CMK (cell line): ENCODE results near the gene ZNF621.
A peak's percentile ranks its signal among the peaks of the same experiment; 100 is the strongest.
"Not testable (repeated sequence)": the region's sequence is repeated elsewhere in the genome, so short reads cannot be mapped to it uniquely, and the experiment has no call there.

Experiments
- DNase-seq: peaks from one replicate; pipeline ENCODE4 v3.0.0-alpha.2; 2010; ENCODE audit warnings: low read depth

The ZNF621 gene

DNA sequence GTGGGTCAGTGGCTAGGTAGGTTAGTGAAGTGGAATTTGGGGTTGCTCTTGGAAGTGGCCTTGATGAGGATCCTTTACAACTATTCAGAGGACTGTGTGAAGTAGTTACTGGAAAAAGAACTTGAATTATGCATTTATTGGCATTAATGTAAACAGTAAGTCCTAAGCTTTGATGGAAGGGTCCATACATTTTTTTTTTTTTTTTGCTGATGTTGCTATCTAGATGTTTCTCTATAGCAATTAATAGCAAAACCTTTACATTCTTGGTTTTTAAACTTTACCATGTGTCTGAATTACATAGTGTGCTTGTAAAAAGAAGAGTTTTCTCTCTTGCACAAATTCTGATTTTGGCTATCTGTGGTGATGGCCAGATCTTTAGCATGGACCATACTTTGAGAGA is 9.5 kb downstream of the ZNF621 start:
- no peak for DNase-seq

DNA sequence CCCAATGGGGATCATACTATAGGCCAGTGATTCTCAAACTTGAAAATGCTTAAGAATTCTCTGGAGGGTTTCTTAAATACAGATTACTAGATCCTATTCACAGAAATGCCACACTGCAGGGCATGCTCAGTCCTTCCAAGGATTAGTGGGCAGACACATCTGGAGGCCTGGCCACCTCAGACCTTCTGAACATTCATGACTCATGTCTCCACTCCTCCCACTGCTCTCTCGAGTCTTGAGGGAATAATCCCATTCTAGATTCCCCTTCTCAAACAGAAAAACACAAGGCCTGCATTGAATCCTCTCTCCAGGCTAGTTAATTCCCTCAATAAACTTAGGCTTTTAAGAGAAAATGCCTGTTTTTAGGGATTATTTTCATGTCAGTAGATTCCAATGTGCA is 22.1 kb downstream of the ZNF621 start:
- no peak for DNase-seq

DNA sequence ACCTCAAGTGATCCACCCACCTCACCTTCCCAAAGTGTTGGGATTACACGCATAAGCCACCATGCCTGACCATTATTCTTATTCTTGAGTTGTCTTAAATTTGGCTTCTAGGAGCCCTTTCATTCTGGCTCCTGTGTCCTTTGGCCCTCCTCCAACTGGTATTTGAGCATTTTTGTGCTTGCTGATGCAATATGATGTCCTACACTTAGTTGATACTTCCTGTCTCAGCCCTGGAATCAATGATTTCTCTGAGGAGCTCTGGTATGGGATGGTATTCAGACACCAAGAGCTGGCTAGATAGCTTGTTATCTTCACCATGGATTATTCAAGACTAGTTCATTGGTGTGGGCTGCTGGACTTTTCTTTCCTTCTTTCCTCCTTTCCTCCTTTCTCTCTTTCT is 25.4 kb downstream of the ZNF621 start:
- DNase-seq: no peak

- DNase-seq: no peak
These were observed 32.9 kb downstream of the ZNF621 start for GRCh38 chr3:40557575-40558161.

GRCh38 chr3:40562482-40562881 is 37.7 kb downstream of the ZNF621 start:
- not testable (repeated sequence) for DNase-seq

- not testable (repeated sequence) for DNase-seq
These were observed 40.9 kb downstream of the ZNF621 start for GRCh38 chr3:40565629-40566028.

- DNase-seq: no peak
These were observed 41.9 kb downstream of the ZNF621 start for GRCh38 chr3:40566694-40567093.

- no peak for DNase-seq
These were observed 47.8 kb downstream of the ZNF621 start for GRCh38 chr3:40572588-40572987.

DNA sequence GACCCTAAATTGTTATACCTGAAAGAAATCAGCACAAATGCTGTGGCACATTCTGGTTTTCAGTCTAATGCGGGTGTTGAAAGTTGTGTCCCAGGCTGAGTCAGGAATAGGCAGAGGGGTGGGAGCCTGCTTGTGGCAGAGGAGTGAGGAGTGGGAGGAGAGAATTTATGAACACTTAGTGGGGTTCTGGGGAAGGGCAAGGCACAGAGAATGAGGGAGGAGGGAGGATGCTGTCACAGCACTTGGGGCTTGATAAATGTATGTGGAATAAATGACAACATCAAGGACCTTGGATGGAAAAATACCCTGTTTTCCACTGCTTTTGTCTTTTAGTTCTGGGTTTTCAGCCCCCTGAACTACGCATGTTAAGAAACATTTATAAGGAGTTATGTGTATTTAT is 49.3 kb downstream of the ZNF621 start:
- DNase-seq: no peak

DNA sequence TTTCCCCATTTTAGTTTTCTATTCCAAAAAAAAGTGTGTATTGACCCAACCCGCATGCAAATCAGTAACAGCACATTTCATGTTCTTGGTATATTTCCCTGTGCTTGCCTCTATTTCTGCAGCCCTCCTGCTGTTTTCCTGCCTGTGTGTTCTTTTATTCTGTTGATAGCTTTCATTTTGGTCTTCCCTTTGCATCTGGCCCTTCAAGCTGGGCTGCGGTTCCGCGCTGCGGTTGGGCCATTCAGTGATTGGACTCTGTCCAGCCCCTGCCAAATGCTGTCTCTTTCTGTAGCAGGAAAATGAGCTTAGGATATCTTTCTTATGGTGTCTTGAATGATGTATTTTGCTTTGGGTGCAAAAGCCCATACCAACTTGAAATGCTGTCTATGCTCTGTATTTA is 49.9 kb downstream of the ZNF621 start:
- peak; percentile 11 for DNase-seq

- DNase-seq: no peak
These were observed 51.6 kb downstream of the ZNF621 start for GRCh38 chr3:40576396-40576795.

GRCh38 chr3:40580494-40581091 is 55.8 kb downstream of the ZNF621 start:
- DNase-seq: peak; percentile 40

DNA sequence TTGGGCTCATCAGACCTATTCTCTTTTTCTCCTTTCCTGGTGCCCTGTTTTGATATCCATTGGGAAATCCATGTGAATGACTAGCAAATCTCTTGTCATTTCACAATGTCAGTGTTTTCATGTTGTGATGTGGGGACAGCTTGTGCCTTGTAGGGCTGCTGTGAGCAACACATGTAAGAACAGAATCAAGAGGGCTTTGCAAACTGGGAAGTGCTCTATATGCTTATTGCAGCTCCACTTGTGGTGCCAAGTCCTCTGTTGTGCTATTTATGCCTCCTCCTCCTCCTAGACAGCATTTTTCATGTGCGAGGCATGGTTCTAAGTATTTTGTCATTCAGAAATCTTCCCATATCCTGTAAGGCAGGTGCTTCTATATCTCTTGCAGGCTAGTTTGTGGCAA is 56.4 kb downstream of the ZNF621 start:
- DNase-seq: no peak

- no peak for DNase-seq
These were observed 57.8 kb downstream of the ZNF621 start for GRCh38 chr3:40582401-40583027.

DNA sequence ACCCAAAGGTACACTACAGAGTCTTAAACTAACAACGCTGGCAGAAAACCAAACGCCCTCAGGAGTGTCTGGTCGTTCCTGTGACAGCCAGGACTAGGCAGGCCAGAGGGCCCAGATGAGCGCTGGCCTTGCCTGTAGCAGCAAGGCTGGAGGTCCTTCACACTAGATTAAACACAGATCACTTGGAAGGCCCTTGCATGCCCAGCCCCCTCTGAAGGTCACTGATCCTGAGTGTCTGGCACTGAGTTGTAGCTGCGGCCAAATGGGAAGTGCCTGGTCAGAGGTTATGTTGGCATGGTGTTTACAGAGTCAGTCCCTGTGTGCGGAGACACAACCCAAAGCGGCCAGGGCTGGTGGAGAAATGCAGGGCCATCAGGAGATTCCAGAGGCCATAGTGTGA is 58.9 kb downstream of the ZNF621 start:
- no peak for DNase-seq

DNA sequence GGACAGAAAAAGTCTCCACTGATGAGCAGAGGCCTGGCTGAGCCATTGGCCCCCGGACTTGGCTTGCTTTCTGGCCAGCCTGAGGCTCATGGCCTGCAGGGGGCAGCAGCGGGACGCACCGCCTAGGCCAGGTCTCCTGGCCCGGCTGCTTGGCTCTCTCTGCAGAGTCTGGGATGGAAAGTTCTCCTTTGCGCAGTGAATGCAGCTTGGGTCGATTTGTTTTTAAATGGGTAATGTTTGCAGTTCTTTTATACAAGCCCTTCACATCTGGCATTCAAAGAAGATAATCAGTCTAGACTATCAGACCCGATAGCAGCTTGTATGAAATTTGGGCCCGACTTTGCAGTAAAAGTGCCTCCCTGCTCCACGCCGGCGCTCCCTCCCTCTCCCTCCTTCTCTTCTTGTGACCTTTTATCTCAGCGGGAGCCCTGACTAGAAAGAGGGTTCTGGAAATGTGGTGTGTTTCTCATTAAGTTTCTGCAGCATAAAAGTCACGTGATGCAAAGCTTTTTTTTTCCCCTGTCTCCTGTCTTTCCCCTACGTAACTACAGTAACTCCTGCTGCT is 59.9 kb downstream of the ZNF621 start:
- peak; percentile 43 for DNase-seq

DNA sequence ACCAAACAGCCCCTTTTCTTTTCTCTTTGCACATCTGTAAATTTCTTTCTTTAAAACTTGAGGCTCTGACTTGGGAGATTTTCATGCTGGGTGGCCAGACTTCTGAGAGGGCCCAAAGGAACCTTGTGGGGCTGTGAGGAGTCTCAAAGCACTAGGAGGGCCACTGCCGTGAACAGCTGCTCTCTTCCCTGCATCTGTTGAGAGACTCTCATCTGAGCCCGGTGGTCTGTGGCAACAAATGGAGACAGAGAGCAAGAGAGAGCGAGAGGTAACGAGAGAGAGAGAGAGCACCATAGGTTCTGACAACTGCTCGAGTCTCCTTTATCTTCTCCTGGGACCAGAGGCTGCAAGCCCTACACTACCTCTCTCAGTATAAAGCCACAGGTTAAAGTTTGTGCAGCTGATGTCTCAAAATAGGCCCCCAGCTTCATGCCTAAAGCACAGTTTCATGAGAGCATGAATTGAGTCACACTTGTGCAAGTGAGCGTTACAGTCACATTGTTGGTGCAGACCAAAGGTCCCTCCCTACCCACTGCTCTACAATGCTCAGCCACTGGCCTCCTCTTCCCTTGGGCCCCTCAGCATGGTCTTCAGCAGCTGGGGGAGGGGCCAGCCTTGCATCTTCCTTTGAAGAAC is 60.7 kb downstream of the ZNF621 start:
- DNase-seq: no peak

GRCh38 chr3:40586901-40587300 is 62.1 kb downstream of the ZNF621 start:
- no peak for DNase-seq

- no peak for DNase-seq
These were observed 63.6 kb downstream of the ZNF621 start for GRCh38 chr3:40588406-40588805.
